ENCODE data around the gene CLEC4F.

DNA sequence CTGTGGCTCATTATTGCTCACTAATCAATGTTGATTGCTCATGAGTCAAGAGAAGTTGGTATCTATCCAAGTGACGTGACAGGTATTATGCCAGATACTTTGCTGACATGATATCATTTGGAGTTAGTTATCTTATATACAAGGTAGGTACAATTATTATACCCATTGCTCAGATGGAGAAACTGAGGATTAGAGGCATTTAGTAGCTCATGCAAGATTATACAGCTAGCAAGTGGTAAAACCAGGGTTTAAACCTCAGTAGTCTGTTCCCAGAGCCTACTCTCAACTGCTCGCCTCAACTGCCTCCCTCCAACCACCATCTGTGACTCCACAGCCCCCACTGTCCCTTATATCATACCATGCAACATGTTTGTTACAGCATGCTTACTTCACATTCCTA is 36.1 kb downstream of the CLEC4F start:
- TF ChIP-seq, protein P1, sequence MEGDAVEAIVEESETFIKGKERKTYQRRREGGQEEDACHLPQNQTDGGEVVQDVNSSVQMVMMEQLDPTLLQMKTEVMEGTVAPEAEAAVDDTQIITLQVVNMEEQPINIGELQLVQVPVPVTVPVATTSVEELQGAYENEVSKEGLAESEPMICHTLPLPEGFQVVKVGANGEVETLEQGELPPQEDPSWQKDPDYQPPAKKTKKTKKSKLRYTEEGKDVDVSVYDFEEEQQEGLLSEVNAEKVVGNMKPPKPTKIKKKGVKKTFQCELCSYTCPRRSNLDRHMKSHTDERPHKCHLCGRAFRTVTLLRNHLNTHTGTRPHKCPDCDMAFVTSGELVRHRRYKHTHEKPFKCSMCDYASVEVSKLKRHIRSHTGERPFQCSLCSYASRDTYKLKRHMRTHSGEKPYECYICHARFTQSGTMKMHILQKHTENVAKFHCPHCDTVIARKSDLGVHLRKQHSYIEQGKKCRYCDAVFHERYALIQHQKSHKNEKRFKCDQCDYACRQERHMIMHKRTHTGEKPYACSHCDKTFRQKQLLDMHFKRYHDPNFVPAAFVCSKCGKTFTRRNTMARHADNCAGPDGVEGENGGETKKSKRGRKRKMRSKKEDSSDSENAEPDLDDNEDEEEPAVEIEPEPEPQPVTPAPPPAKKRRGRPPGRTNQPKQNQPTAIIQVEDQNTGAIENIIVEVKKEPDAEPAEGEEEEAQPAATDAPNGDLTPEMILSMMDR (IDR thresholded peaks at IDR 0.05): no peak
- no peak for TF ChIP-seq POLR2A (IDR thresholded peaks at IDR 0.05)

All from testis (tissue), 2 donors.